Immature natural killer cell (primary cell): Measurements from ENCODE around the gene RAD54L. TPM values are rescaled to one million over a fixed set of nuclear protein-coding genes. Genes with fewer than 3 reads are reported as not detected.
"Not testable (repeated sequence)": the region's sequence is repeated elsewhere in the genome, so short reads cannot be mapped to it uniquely, and the experiment has no call there.

ENCODE experiments used
- DNase-seq, 3 donors: peaks; one replicate each; pipeline ENCODE4 v3.0.0; 2022; ENCODE audit warnings: mixed read lengths in 1 of 3
- H3K27ac Mint-ChIP-seq, 6 donors: one replicate each; pipeline ENCODE4 v1.8.0; 2020; ENCODE audit warnings: mixed read lengths in 6 of 6, mild to moderate bottlenecking in 5 of 6, inconsistent platforms in 4 of 6, moderate library complexity in 3 of 6
- H3K27me3 Mint-ChIP-seq, 3 donors: one replicate each; pipeline ENCODE4 v1.8.0; 2020 to 2021; ENCODE audit warnings: low read depth in 3 of 3, mild to moderate bottlenecking in 3 of 3, mixed read lengths in 3 of 3, moderate library complexity in 3 of 3, inconsistent platforms in 1 of 3
- H3K36me3 Mint-ChIP-seq, 3 donors: one replicate each; pipeline ENCODE4 v1.8.0; 2020; ENCODE audit warnings: mixed read lengths in 3 of 3, inconsistent platforms in 2 of 3, mild to moderate bottlenecking in 2 of 3
- H3K4me1 Mint-ChIP-seq, 2 donors: one replicate each; pipeline ENCODE4 v1.8.0; 2020; ENCODE audit warnings: inconsistent platforms in 2 of 2, mild to moderate bottlenecking in 2 of 2, mixed read lengths in 2 of 2, moderate library complexity in 1 of 2
- H3K4me3 Mint-ChIP-seq, 5 donors: one replicate each; pipeline ENCODE4 v1.8.0; 2020; ENCODE audit warnings: mild to moderate bottlenecking in 5 of 5, mixed read lengths in 5 of 5, inconsistent platforms in 3 of 5, moderate library complexity in 3 of 5
- H3K9me3 Mint-ChIP-seq, 6 donors: one replicate each; pipeline ENCODE4 v1.8.0; 2020; ENCODE audit warnings: mild to moderate bottlenecking in 6 of 6, mixed read lengths in 6 of 6, inconsistent platforms in 4 of 6, moderate library complexity in 3 of 6
- polyA plus RNA-seq, 3 donors: library from polyadenylated mRNA; unstranded; fragments of 300-500 nt; fragmentation: Illumina TruSeq; gene quantifications; one replicate each; pipeline ENCODE4 v1.2.3, GENCODE V29; 2021

Gene RAD54L
- polyA plus RNA-seq, 3 donors from 2014 or later: 0.51 to 0.90 TPM; not detected in 1

GRCh38 chr1:46219551-46220520 lies 27.7 kb upstream of the RAD54L start:
- no peak overlapping the region for H3K27ac Mint-ChIP-seq
- peaks cover 0 to 2% of the 10 kb centered on the region in 2 donors for H3K4me1 Mint-ChIP-seq
- H3K9me3 Mint-ChIP-seq: no peaks in the 10 kb centered on the region
- no peaks in the 10 kb centered on the region for H3K36me3 Mint-ChIP-seq
- no peak for DNase-seq
- H3K27me3 Mint-ChIP-seq: peaks cover 0 to 6% (median 0%) of the 10 kb centered on the region in 3 donors
- H3K4me3 Mint-ChIP-seq: no peak overlapping the region

DNA sequence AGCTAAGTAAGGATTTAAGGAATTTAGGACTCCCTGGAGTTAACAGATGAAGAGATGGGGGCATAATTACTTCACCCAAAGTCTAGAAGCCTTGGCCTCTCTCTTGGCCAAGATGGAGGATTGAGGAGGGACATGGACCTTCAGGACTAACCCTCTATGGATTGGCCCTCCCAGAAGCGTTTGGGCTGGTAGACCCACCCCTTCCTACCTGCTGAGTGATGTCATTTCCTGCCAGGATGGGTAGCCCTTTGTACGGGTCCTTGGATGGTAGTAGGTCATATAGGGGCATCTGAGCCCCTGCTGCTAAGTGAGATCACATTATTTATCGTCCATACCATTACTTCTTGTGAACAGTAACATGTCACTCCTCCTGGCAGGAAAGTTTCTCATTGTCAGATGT lies 26.8 kb upstream of the RAD54L start:
- Mint-ChIP-seq H3K9me3 (no peaks in the 10 kb centered on the region), H3K27ac (no peak overlapping the region), H3K4me3 (no peak overlapping the region), H3K27me3 (peaks cover 0 to 6% (median 0%) of the 10 kb centered on the region in 3 donors), H3K36me3 (no peaks in the 10 kb centered on the region), H3K4me1 (peaks cover 0 to 2% of the 10 kb centered on the region in 2 donors)
- DNase-seq: no peak

- H3K27me3 Mint-ChIP-seq: peaks cover 0 to 6% (median 0%) of the 10 kb centered on the region in 3 donors
- no peak overlapping the region for H3K27ac Mint-ChIP-seq
- no peak overlapping the region for H3K4me3 Mint-ChIP-seq
- no peaks in the 10 kb centered on the region for H3K9me3 Mint-ChIP-seq
- peaks cover 0 to 2% of the 10 kb centered on the region in 2 donors for H3K4me1 Mint-ChIP-seq
- DNase-seq: no peak
- H3K36me3 Mint-ChIP-seq: no peaks in the 10 kb centered on the region
These were observed 25.8 kb upstream of the RAD54L start for GRCh38 chr1:46221749-46222148.

DNA sequence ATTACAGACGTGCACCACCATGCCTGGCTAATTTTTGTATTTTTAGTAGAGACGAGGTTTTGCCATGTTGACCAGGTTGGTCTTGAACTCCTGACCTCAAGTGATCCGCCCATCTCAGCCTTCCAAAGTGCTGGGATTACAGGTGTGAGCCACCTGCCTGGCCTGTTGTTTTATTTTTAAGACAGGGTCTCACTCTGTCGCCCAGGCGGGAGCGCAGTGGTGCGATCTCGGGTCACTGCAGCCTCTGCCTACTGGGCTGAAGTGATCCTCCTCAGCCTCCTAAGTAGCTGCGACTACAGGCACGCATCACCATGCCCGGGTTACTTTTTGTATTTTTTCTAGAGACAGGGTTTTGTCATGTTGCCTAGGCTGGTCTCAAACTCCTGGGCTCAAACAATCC lies 24.5 kb upstream of the RAD54L start:
- H3K27ac Mint-ChIP-seq: not testable (repeated sequence)

GRCh38 chr1:46223472-46223943 lies 24.1 kb upstream of the RAD54L start:
- H3K27me3 Mint-ChIP-seq: peaks cover 0 to 6% (median 2%) of the 10 kb centered on the region in 3 donors
- H3K27ac Mint-ChIP-seq: peak overlapping the region in 1 of 6 donors; percentile 19
- H3K36me3 Mint-ChIP-seq: no peaks in the 10 kb centered on the region
- no peak overlapping the region for H3K4me3 Mint-ChIP-seq
- no peaks in the 10 kb centered on the region for H3K9me3 Mint-ChIP-seq
- DNase-seq: peak; percentile 38 to 54 (median 41)
- peaks cover 0 to 2% of the 10 kb centered on the region in 2 donors for H3K4me1 Mint-ChIP-seq

More for the DNA sequence above, 24.5 kb upstream of the RAD54L start:
- H3K36me3 Mint-ChIP-seq, H3K27me3 Mint-ChIP-seq, H3K9me3 Mint-ChIP-seq, H3K4me3 Mint-ChIP-seq, DNase-seq, H3K4me1 Mint-ChIP-seq: not testable (repeated sequence)

DNA sequence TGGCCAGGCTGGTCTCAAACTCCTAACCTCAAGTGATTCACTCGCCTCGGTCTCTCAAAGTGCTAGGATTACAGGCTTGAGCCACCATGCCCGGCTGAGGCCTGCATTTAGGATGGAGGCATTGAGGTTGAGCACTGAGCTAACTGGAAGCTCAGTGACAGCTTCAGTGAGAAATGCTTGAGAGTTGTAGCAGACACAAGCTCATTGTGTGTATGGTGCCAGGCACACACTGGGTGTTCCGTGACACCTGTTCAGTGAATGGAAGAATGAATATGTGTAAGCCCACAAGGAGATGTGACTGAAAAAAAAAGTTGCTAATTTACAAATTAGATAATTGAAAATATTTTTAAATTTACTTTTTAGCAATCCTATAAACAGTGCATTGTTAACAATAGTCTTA lies 22.6 kb upstream of the RAD54L start:
- Mint-ChIP-seq H3K27ac (no peak overlapping the region), H3K4me1 (peaks cover 0 to 2% of the 10 kb centered on the region in 2 donors), H3K4me3 (no peak overlapping the region), H3K9me3 (no peaks in the 10 kb centered on the region), H3K27me3 (peaks cover 0 to 6% (median 2%) of the 10 kb centered on the region in 3 donors), H3K36me3 (no peaks in the 10 kb centered on the region)
- DNase-seq: no peak

GRCh38 chr1:46231231-46231630 lies 16.3 kb upstream of the RAD54L start:
- not testable (repeated sequence) for H3K27me3 Mint-ChIP-seq, DNase-seq, H3K4me3 Mint-ChIP-seq, H3K36me3 Mint-ChIP-seq, H3K27ac Mint-ChIP-seq, H3K9me3 Mint-ChIP-seq, H3K4me1 Mint-ChIP-seq

DNA sequence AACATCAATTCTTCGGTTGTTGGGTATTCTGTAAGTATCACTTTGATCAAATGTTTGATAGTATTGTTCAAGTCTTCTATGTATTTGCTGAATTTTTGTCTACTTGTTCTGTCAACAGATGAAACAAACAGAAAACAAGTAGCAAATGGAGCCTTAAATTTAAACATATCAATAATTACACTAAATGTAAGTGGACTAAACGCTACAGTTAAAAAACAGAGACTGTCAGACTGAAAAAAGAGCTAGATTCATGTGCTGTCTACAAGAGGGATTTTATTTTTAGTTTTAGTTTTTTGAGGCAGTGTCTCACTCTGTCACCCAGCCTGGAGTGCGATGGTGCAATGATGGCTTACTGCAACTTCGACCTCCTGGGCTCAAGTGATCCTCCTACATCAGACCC lies 10.7 kb upstream of the RAD54L start:
- Mint-ChIP-seq H3K27ac (no peak overlapping the region), H3K4me3 (no peak overlapping the region), H3K36me3 (no peaks in the 10 kb centered on the region), H3K9me3 (peaks cover 0 to 6% (median 2%) of the 10 kb centered on the region in 6 donors), H3K27me3 (peaks cover 0 to 2% (median 2%) of the 10 kb centered on the region in 3 donors), H3K4me1 (no peaks in the 10 kb centered on the region)
- DNase-seq: no peak

- not testable (repeated sequence) for H3K4me3 Mint-ChIP-seq, H3K9me3 Mint-ChIP-seq, H3K27me3 Mint-ChIP-seq, H3K4me1 Mint-ChIP-seq, H3K27ac Mint-ChIP-seq, H3K36me3 Mint-ChIP-seq, DNase-seq
These were observed 8.7 kb upstream of the RAD54L start for GRCh38 chr1:46238865-46239264.

DNA sequence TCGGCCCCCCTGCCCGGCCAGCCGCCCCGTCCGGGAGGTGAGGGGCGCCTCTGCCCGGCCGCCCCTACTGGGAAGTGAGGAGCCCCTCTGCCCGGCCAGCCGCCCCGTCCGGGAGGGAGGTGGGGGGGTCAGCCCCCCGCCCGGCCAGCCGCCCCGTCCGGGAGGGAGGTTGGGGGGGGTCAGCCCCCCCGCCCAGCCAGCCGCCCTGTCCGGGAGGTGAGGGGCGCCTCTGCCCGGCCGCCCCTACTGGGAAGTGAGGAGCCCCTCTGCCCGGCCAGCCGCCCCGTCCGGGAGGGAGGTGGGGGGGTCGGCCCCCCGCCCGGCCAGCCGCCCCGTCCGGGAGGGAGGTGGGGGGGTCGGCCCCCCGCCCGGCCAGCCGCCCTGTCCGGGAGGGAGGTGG lies 5.8 kb upstream of the RAD54L start:
- H3K4me1 Mint-ChIP-seq, H3K27me3 Mint-ChIP-seq, H3K36me3 Mint-ChIP-seq, H3K4me3 Mint-ChIP-seq, H3K27ac Mint-ChIP-seq, H3K9me3 Mint-ChIP-seq, DNase-seq: not testable (repeated sequence)

DNA sequence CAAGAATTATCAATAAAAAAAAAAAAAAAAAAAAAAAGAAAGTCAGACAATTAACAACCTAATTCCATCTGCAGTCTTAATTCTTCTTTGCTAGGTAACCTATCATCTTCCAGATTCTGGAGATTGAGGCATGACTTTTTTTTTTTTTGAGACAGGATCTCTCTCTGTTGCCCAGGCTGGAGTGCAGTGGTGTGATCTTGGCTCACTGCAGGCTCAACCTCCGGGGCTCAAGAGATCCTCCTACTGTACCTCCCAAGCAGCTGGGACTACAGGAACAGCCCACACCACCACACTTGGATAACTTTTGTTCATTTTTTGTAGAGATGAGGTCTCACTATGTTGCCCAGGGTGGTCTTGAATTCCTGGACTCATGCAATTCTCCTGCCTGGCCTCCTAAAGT lies 4.6 kb upstream of the RAD54L start:
- no peak for DNase-seq
- Mint-ChIP-seq H3K27ac (no peak overlapping the region), H3K9me3 (no peaks in the 10 kb centered on the region), H3K36me3 (no peaks in the 10 kb centered on the region), H3K27me3 (peaks cover 0 to under 1% (median 0%) of the 10 kb centered on the region in 3 donors), H3K4me1 (peaks cover 11 to 15% of the 10 kb centered on the region in 2 donors), H3K4me3 (no peak overlapping the region)

DNA sequence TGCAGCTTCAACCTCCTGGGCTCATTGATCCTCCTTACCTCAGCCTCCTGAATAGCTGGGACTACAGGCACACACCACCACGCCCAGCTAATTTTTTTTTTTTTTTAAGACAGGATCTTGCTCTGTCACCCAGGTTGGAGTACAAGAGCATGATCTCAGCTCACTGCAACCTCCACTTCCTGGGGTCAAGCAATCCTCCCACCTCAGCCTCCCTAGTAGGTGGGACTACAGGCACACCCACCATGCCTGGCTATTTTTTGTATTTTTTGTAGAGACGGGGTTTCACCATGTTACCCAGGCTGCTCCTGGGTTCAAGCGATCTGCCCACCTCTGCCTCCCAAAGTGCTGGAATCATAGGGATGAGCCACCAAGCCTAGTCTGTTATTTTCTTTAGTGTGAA lies 3.7 kb upstream of the RAD54L start:
- H3K27ac Mint-ChIP-seq, H3K36me3 Mint-ChIP-seq, H3K27me3 Mint-ChIP-seq, DNase-seq, H3K9me3 Mint-ChIP-seq, H3K4me3 Mint-ChIP-seq: not testable (repeated sequence)
- peaks cover 15% of the 10 kb centered on the region in 2 donors for H3K4me1 Mint-ChIP-seq

GRCh38 chr1:46244656-46245371 lies 2.7 kb upstream of the RAD54L start:
- DNase-seq: peak in 1 of 3 donors; percentile 24
- no peak overlapping the region for H3K27ac Mint-ChIP-seq
- H3K9me3 Mint-ChIP-seq: no peaks in the 10 kb centered on the region
- no peaks in the 10 kb centered on the region for H3K36me3 Mint-ChIP-seq
- H3K4me1 Mint-ChIP-seq: peaks cover 15% of the 10 kb centered on the region in 2 donors
- H3K27me3 Mint-ChIP-seq: peaks cover 2% of the 10 kb centered on the region in 3 donors
- no peak overlapping the region for H3K4me3 Mint-ChIP-seq

GRCh38 chr1:46246136-46246535 lies 1.4 kb upstream of the RAD54L start:
- not testable (repeated sequence) for H3K9me3 Mint-ChIP-seq, DNase-seq, H3K36me3 Mint-ChIP-seq, H3K27me3 Mint-ChIP-seq, H3K27ac Mint-ChIP-seq, H3K4me3 Mint-ChIP-seq
- peaks cover 15% of the 10 kb centered on the region in 2 donors for H3K4me1 Mint-ChIP-seq
